ENCODE measurements around the gene WFDC9. TPM values are rescaled to one million over a fixed set of nuclear protein-coding genes. Genes with fewer than 3 reads are reported as not detected.
"Not testable (repeated sequence)": the region's sequence is repeated elsewhere in the genome, so short reads cannot be mapped to it uniquely, and the experiment has no call there.

Gene WFDC9
- total RNA-seq, 2 donors from 2014 or later = not detected

GRCh38 chr20:45575931-45576330 lies 55.2 kb downstream of the WFDC9 start:
- Histone ChIP-seq H3K4me1 (ENCODE audit: control insufficient read depth in 1 of 2, low read depth in 2 of 2) (no peaks in the 10 kb centered on the region), H3K4me3 (no peak overlapping the region), H3K27ac (no peak overlapping the region), H3K36me3 (no peaks in the 10 kb centered on the region), H3K9me3 (no peaks in the 10 kb centered on the region), H3K27me3 (replicated peaks; ENCODE audit: insufficient read depth) (no peaks in the 10 kb centered on the region)
- no peak for ATAC-seq (ENCODE audit: insufficient number of reproducible peaks, low FRiP score, low read depth)
- no peak for DNase-seq (ENCODE audit: low spot score)
- TF ChIP-seq CTCF (IDR thresholded peaks at IDR 0.05) = no peak

GRCh38 chr20:45569650-45570049 lies 61.4 kb downstream of the WFDC9 start:
- not testable (repeated sequence) for H3K27me3 ChIP-seq (replicated peaks; ENCODE audit: insufficient read depth); H3K36me3 ChIP-seq; ATAC-seq (ENCODE audit: insufficient number of reproducible peaks, low FRiP score, low read depth); H3K27ac ChIP-seq; H3K9me3 ChIP-seq; H3K4me3 ChIP-seq; DNase-seq (ENCODE audit: low spot score); H3K4me1 ChIP-seq (ENCODE audit: control insufficient read depth in 1 of 2, low read depth in 2 of 2)

- H3K4me1 ChIP-seq (ENCODE audit: control insufficient read depth in 1 of 2, low read depth in 2 of 2) = no peaks in the 10 kb centered on the region
- DNase-seq (ENCODE audit: low spot score) (no peak), ATAC-seq (ENCODE audit: insufficient number of reproducible peaks, low FRiP score, low read depth) (no peak)
- no peaks in the 10 kb centered on the region for H3K9me3 ChIP-seq
- no peak for TF ChIP-seq CTCF (IDR thresholded peaks at IDR 0.05)
- H3K36me3 ChIP-seq = no peaks in the 10 kb centered on the region
- no peaks in the 10 kb centered on the region for H3K27me3 ChIP-seq (replicated peaks; ENCODE audit: insufficient read depth)
- no peak overlapping the region for H3K4me3 ChIP-seq
- H3K27ac ChIP-seq = no peak overlapping the region
Measured at GRCh38 chr20:45564760-45565276, 66.3 kb downstream of the WFDC9 start.

Other genes starting within 250 kb of the WFDC9 start
- gene DBNDD2, start 223.0 kb downstream of the WFDC9 start, total RNA-seq = 100 to 1,000 TPM in 1 of 2 donors, 10 to 100 TPM in 1; 97.6 to 120 TPM
- 100 to 1,000 TPM; 117 to 169 TPM for gene PIGT, start 215.1 kb downstream of the WFDC9 start, total RNA-seq
- gene WFDC2, start 161.5 kb downstream of the WFDC9 start, total RNA-seq = not detected
- gene SPINT3, start 115.7 kb downstream of the WFDC9 start, total RNA-seq = not detected
- not detected for gene WFDC6, start 91.8 kb downstream of the WFDC9 start, total RNA-seq
- not detected for gene EPPIN, start 83.9 kb downstream of the WFDC9 start, total RNA-seq
- gene WFDC8, start 52.0 kb downstream of the WFDC9 start, total RNA-seq = not detected
- gene WFDC10A, start 1.5 kb downstream of the WFDC9 start, total RNA-seq = not detected
- not detected for gene WFDC11, start 39.0 kb upstream of the WFDC9 start, total RNA-seq
- not detected for gene WFDC13, start 70.8 kb upstream of the WFDC9 start, total RNA-seq
- gene WFDC10B, start 73.7 kb upstream of the WFDC9 start, total RNA-seq = not detected
- not detected for gene SPINT4, start 91.1 kb upstream of the WFDC9 start, total RNA-seq
- not detected for gene WFDC3, start 160.6 kb upstream of the WFDC9 start, total RNA-seq
- 10 to 100 TPM; 15.3 to 31.4 TPM for gene DNTTIP1, start 160.7 kb upstream of the WFDC9 start, total RNA-seq
- not detected for gene UBE2C, start 181.4 kb upstream of the WFDC9 start, total RNA-seq
- not detected for gene TNNC2, start 196.0 kb upstream of the WFDC9 start, total RNA-seq
- gene SNX21, start 202.5 kb upstream of the WFDC9 start, total RNA-seq = 100 to 1,000 TPM in 1 of 2 donors, 10 to 100 TPM in 1; 78.2 to 133 TPM
- 10 to 100 TPM; 20.5 to 45.2 TPM for gene ACOT8, start 226.1 kb upstream of the WFDC9 start, total RNA-seq
- gene ZSWIM3, start 226.3 kb upstream of the WFDC9 start, total RNA-seq = 1 to 10 TPM; 3.0 to 6.1 TPM
- gene ZSWIM1, start 249.9 kb upstream of the WFDC9 start, total RNA-seq = 1 to 10 TPM; 6.4 to 7.4 TPM

Measured in thoracic aorta (tissue), 2 donors.